HG03378 (cell line): ENCODE data around the gene CBX8.
"Not testable (repeated sequence)": the region's sequence is repeated elsewhere in the genome, so short reads cannot be mapped to it uniquely, and the experiment has no call there.

Experiments used
- ATAC-seq: cut with Tn5 transposase; IDR thresholded peaks from one replicate; pipeline ENCODE4 v1.9.1; 2021; ENCODE audit warnings: mild to moderate bottlenecking, moderate library complexity; ENCODE audit not compliant: unreplicated experiment

Gene CBX8

DNA sequence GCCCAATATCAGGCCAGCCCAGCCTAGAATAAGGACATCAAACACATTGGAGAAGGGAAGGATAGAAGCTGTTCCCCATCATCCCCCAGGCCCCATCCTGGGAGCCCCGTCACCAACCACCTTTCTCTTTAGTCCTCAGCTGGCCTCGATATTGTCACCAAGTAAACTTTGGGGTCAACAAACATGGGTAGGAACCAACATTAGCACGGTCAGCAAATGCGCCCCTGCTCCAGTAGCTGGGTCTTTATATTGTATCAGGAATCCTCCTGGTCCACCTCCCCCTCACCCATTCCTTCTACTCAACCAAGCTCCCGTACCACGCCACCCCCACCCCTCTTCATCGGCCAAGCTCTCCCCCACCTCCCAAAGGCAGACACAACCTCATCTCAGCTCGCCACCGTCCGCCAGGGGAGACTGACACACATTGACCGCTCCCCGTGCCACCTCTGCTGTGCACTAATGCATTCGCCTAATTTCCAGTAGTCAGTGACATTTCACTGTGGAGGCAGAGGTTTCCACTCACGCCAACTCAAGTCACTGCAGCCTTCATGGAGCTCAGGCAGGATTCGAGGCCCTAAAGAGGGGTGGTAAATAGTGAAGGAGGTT lies 39.6 kb downstream of the CBX8 start:
- no peak for ATAC-seq

DNA sequence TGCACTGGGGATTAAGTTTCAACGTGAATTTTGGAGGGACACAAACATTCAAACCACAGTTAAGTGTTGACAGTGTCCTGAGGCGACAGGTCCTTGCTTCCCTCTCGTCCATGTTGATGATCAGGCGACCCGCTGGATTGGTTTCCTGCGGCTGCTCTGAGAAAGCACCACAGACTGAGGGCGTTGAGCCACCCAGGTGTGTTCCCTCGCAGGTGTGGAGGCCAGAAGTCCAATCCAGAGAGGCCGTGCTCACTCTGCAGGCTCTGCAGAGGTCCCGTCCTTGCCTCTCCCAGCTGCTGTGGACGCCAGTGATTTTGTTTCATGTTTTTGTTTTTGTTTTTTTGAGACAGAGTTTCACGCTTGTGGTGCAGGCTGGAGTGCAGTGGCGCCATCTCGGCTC lies 41.3 kb downstream of the CBX8 start:
- no peak for ATAC-seq

DNA sequence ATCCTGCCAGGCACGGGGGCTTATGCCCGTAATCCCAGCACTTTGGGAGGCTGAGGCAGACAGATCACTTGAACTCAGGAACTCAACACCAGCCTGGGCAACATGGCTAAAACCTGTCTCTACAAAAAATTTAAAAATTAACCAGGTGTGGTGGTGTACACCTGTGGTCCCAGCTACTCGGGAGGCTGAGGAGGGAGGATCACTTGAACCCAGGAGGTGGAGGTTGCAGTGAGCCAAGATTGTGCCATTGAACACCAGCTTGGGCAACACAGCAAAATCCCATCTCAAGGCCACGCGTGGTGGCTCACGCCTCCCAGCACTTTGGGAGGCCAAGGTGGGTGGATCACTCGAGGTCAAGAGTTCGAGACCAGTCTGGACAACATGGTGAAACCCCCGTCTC lies 42.0 kb downstream of the CBX8 start:
- not testable (repeated sequence) for ATAC-seq

DNA sequence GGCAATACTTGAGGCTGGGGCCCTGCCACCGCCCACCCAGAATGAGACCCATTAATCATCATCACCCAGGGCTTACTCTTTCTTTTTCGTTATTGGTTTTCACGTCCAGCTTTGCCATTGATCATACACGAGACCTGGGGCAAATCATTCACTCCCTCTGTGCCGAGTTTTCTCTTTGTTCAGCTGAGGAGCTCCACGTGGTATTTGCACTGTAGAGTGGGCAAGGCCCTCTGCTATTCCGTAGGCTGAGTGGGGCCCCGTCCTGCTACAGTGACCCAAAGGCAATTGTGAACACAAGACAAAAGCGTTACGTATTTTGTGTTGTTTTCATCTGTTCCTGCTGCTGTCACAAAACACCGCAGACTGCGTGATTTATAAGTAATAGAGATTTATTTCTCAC lies 42.5 kb downstream of the CBX8 start:
- no peak for ATAC-seq

DNA sequence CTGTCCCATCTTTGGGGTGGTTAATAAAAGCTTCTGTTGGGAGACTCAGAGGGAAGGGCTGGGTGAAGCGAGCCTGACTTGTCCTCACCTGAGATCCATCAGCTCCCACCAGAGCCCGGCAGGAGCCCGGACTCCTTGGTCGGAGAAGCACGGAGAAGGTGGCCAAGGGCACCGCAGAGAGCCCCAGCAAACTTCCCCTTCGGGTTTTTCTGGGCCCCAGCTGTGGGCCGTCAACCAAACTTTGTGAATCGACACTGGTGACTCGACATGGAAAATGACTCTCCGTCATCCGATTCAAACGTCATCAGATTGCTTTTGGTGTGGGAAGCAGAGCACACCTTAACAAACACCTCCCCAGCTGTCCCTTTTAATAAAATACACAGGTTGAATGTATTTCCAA lies 44.7 kb downstream of the CBX8 start:
- ATAC-seq = no peak

DNA sequence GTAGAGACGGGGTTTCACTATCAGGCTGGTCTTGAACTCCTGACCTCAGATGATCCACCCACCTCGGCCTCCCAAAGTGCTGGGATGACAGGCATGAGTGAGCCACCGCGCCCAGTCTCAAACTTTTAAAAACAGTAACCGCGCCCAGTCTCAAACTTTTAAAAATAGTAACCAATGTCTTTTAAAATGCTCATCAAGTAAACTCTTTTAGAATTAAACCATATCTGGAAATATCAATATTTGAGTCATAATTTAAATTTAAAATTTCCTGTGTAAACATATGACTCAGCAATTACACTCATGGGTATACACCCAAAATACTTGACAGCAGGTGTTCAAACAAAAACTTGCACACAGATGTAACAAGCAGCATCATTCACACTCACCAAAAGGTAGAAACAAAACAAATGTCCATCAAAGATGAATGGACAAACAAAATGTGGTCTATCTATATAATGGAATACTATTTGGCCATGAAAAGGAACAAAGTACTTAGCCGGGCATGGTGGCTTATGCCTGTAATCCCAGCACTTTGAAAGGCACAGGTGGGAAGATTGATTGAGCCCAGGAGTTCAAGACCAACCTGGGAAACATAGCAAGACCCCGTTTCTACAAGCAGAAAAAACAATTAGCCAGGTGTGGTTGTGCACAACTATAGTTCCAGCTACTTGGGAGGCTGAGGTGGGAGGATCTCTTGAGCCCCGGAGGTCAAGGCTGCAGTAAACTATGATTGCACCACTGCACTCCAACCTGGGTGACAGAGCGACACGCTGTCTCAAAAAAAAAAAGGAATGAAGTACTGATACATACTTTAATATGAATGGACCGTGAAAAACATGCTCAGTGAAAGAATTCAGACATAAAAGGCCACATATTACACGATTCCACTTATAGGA lies 46.0 kb downstream of the CBX8 start:
- no peak for ATAC-seq

DNA sequence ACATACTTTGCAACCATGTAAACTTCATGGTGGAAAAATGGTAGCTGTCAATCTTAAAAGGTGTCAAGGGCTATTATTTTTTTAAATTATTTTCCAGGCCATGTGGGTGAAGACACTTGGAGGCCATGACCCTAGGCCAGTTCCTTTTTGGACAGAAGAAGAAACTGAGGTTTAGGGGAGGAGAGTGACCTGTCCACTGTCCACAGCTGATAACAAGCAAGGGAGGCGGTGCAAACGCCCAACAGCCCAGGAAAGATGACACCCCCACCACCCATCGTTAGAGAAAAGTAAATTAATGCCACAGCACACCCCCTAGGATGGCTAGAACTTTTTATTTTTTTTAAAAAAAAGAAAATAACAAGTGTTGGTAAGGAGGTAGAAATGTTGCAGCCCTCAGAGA lies 46.9 kb downstream of the CBX8 start:
- no peak for ATAC-seq

DNA sequence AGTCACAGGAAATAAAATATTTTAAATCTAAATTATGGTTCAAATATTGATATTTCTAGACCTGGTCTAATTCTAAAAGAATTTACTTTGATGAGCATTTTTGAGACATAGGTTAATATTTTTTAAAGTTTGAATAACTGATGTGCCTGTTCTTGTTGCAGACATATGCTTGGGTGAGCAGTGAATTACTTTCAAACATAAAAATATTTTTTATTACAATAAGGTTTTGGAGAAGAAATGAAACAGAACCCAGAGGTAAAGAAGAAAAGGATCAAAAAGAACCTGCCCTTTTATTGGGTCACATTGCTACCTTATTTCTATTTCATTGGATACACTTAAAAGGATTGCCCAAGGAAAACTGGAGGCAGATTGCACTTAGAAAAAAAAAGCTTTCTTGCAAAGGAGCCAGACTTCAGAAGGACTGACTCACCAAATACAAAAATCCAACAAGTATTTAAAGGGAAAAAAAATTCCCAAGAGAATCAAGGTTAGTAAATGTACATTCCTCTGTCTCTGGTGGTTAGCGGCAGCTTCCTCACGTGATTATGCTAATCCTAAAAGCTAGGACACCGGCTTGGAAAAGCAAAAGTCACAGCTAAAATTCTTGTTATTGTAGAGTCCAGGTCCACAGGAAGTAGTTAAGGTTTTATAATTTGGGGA lies 47.6 kb downstream of the CBX8 start:
- ATAC-seq = no peak

DNA sequence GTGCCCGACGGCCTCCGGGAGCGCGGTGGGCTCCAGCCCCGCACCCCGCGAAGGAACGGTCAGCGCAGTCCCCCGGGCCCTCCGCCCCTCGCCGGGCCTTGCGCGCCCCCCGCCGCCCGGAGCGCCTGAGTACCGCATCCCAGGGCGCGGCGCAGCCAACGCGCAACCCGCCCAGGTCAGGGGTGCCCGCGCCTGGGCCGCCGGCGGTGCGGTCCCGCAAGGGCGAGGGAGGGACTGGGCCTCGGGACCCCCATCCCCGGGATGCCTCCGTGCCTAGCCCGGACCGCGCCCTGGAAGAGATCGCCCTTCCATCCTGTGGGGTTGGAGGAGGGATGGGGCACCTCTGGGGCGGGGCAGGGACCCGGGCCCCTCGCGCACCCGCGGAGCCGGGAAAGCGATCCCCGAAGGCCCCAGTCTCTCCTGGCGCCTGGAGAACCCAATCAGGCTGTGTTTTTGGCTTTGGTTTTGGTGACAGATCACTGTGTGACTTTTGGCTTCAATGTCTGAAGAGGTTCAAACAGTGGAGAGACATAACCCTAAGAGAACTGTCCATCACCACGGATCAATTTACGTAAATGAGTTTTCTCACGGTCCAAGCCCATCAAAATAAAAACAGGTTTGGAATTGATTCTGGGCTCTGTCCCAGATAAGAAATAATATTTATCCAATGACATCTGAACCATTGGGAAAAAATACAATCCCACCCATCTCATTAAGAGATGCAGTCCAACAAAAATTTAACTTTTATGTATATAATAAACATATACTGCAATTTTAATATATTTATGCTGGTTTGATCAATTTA lies 48.4 kb downstream of the CBX8 start:
- ATAC-seq = no peak

DNA sequence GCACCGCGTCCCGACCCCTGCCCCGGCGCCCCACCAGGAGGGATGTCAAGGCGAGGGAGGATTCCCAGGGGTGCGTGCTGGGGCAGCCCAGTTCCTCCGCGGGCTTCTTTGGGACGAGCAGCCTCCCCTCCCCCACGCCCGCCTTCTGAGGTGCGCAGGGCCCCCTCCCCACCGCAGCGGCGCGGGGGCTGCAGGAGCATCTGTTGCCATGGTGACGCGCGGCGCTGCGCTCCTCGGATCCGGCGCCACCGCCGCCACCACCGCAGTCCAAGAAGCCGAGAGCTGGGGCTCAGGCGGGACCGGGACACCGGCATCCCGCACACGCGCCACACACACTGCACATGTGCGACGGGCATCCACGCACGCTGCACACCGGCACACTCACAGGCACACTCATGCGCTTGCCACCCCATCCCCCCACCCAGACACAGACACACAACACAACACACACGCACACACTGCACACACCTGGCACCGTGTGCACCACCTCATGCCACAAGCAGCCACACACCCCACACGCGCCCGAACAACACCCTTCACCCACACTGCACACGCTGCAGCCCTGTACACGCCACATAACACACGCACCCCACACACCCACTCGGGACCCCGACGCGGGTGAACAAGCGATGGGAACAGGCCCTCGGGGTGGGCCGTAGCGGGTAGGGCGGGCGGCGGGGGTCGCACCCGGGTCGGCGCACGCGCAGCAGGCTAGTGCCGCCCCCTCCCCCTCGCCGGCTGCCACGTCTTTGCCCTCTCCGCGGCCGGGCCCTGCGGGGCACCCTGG lies 49.2 kb downstream of the CBX8 start:
- no peak for ATAC-seq

DNA sequence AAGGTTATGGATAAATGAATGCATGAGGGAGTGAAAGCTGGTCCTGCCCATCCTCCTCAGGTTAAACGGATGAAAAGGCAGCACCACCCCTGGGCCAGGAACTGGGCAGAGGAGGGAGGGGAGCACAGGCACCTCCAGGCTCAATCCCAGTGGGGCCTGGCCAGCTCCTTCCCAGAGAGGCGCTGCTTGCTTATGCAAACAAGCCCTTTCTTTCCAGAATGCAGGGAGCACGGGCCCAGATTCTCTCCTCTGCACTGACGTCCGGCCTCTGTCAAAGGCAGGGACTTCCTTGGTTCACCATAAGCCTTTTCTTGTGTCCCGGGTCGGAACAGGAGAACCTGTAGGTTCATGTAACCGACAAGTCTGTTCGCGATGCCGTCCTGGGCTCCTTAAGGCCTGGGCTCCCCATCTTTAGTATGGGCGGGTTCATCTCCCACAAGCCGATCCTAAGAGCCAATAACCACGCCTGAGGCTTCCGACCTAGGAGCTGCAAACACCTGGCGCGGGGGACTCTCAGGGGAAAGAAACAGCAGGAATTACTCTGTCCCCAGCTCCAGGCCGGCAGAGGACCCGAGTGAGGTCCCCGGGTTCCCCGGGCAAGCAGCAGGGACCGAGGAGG lies 49.9 kb downstream of the CBX8 start:
- ATAC-seq = no peak

DNA sequence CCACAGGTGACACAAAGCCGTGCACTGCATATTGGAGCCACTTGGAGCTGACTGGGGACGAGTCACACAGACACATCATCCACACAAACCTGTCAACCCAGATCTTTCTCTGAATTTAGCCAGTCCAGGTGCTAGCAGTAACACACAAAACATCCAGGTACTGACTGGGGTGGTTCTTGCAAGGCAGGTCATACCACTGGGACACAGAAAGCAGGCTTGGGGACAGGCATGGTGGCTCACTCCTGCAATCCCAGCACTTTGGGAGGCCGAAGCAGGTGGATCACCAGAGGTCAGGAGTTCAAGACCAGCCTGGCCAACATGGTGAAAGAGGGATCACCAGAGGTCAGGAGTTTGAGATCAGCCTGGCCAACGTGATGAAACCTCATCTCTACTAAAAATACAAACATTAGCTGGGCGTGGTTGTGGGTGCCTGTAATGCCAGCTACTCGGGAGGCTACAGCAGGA lies 51.2 kb downstream of the CBX8 start:
- no peak for ATAC-seq

DNA sequence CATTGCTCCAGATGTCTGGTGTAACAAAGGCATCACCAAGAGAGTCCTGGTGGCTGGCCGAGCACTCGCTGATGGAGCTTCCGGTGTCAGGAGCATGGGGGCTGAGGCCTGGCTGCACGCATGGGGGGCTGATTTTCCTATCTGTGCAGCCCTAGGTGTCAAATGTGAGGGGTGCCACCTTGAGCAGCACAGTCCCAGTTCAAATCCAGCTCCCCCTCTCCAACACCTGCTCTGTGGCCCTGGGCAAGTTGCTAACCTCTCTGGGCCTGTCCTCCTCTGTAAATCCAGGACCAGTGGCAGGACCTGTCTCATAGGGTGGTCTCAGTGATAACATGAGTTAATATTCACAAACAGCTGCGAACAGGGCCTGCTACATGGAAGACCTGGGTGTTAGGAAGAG lies 53.3 kb downstream of the CBX8 start:
- ATAC-seq = no peak

DNA sequence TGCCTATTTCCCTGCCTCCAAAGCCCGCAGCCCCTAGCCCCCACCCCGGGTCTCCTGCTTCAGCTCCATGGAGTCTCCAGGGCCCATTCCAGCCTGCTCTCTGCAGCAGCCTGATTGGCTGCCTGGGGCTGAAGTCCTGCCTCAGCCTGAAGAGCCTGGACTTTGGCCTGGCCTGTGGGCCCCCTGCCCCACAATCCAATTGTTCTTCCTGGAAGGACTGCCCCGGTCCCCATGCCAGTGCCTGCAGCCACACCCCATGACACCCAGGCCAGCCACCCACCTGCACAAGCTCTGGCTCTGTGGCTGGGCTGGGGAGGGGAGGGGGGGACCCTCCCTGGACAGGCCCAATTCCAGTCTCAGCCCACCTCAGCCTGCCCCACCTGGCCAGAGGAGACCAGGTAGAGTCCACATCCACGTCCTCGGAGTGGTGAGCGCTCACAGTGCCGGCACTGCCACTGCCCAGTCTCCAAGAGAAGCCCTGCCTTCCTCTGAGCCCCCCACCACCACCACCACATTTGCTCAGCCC lies 53.9 kb downstream of the CBX8 start:
- ATAC-seq = no peak

DNA sequence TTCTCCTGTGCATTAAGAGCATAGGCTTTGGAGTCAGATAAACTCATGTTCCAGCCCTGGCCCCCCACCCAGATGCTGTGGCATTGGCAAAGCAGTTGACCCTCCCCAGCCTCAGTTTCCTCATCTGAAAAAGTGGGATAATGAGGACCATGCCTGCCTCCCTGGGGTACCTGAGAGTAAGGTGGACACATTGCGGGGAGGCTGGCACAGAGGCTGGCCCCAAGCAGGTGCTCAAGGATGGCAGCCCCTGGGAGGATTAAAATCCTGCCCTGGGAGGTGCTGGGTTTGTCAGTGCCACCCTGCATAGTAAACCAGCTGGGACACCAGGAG lies 54.3 kb downstream of the CBX8 start:
- no peak for ATAC-seq
